GM12873 (cell line): ENCODE data around the gene URM1.

Experiments used
- TF ChIP-seq, protein P1 (sequence below): IDR thresholded peaks from 2 replicates; pipeline ENCODE4 v1.5.1; 2012; ENCODE audit warnings: low read depth, mild to moderate bottlenecking, moderate library complexity, low read length, control low read depth; ENCODE audit not compliant: insufficient read depth; ENCODE audit errors: missing control alignments

URM1 gene

GRCh38 chr9:128393970-128394369, 22.8 kb downstream of the URM1 start:
- TF ChIP-seq, protein P1, sequence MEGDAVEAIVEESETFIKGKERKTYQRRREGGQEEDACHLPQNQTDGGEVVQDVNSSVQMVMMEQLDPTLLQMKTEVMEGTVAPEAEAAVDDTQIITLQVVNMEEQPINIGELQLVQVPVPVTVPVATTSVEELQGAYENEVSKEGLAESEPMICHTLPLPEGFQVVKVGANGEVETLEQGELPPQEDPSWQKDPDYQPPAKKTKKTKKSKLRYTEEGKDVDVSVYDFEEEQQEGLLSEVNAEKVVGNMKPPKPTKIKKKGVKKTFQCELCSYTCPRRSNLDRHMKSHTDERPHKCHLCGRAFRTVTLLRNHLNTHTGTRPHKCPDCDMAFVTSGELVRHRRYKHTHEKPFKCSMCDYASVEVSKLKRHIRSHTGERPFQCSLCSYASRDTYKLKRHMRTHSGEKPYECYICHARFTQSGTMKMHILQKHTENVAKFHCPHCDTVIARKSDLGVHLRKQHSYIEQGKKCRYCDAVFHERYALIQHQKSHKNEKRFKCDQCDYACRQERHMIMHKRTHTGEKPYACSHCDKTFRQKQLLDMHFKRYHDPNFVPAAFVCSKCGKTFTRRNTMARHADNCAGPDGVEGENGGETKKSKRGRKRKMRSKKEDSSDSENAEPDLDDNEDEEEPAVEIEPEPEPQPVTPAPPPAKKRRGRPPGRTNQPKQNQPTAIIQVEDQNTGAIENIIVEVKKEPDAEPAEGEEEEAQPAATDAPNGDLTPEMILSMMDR: no peak

GRCh38 chr9:128394379-128395168, 23.4 kb downstream of the URM1 start:
- TF ChIP-seq, protein P1: no peak

DNA sequence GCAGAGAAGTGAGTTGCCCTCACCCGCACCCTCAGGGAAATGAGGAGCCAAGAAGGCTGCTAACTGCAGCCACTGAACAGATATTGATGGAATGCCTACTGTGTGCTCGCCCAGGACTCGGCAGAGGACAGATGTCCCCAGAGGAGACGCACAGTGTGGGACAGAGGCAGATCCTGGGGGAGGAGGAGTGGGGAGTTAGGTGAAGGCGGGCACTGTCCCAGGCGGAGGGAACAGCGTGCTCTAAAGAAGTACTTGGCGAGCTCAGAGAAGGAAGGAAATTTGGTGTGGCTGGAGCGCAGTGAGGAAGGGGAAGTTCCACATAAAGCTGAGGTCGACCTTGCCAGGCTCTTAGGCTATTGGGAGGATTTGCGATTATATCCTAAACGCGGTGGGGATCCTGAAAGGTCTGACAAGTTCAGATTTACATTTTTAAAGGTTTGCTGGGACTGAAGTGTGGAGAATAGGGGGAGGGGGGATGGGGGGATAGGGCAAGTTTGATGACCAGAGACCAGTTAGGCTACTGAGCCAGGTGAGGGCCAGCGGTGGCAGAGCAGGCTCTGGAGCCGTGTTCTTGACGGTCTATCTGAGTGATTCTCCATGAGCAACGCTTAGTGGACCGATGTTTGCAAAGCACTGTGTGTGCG, 25.9 kb downstream of the URM1 start:
- TF ChIP-seq, protein P1: no peak

DNA sequence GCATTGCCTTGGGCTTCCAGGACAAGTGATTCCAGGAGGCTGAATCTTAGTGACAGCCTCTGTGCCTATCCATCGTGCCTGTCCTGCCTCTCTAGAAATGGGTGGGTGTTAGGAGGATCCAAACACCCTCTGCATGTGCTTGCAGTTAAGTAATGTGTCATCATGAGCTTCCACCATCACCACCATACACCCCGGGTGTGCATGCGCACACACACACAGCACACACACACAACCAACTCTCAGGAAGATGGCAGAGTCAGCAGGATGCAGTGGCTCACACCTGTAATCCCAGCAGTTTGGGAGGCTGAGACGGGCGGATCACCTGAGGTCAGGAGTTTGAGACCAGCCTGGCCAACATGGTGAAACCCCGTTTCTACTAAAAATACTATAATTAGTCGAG, 26.7 kb downstream of the URM1 start:
- TF ChIP-seq, protein P1: no peak

- TF ChIP-seq, protein P1: no peak
Observed at GRCh38 chr9:128399861-128400260, 28.7 kb downstream of the URM1 start.

DNA sequence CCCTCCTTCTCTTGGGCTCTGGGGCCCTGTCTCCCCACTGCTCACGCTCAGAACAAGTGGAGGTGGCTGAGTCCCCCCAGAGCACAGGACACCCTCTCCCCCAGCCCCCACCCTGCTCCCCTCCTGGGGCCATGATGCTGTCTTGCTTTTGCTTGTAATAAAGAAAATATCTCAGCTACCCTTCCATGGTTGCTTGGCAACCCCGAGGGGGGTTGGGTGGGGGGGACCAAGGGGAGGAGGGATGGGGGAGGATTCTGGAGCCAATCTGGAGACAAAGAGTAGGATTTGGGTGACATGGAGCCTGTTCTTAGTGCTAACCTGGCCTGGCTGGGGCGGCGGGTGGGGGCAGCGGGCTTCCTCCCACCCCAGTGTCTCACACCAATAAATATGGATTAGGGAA, 33.4 kb downstream of the URM1 start:
- TF ChIP-seq, protein P1: no peak

DNA sequence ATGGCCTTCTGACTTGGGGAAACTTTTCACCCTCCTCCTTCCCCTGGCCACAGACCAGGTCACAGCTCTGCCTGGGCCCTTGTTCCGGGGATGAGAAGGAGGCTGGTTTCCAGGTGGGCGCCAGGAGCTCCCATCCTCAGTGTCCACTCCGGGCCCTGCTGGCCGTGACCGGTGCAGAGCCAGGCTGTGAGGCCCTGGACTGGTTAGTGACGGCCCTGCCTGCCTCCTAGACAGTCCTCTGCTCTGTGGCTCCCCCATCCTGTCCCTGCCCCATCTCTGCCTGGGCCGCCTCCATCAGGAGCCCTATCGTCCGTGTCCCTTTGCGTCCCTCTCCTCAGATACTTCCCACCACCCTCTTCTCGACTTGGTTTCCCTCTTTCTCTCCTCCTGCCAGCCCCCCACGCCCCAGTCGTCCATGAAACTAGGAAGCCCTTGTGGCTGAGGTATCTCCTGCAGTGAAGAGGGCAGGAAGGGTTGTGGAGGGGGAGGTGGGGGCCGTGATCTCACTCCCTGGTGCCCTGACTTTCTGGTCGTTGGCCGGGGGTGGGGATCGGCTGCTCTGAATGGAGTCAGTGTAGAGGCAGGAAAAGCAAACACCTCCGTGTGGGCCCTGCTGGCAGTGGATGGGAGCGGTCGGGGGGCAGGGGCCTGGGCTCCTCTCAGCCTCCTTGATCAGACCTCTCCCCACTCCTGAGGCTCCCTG, 34.1 kb downstream of the URM1 start:
- TF ChIP-seq, protein P1: no peak
